Astrocyte of the spinal cord (primary cell): Measurements from ENCODE around the gene COMMD10.

Source experiments
- DNase-seq: peaks from one replicate; pipeline ENCODE4 v3.0.0; 2011; ENCODE audit warnings: low read depth, low spot score
- H3K4me3 ChIP-seq: 2 replicates; pipeline ENCODE4 v1.5.1; 2011; ENCODE audit warnings: low read depth, mild to moderate bottlenecking, low read length, moderate library complexity
- in situ Hi-C: cut with HindIII; loops from 2 replicates; pipeline ENCODE4 v1.10.0; 2017; ENCODE audit warnings: low sequenced_read_pairs
- TF ChIP-seq, protein P1 (sequence below): IDR thresholded peaks from 2 replicates; pipeline ENCODE4 v1.5.1; 2012; ENCODE audit warnings: low read depth, mild to moderate bottlenecking, low read length, inconsistent platforms

Gene COMMD10

DNA sequence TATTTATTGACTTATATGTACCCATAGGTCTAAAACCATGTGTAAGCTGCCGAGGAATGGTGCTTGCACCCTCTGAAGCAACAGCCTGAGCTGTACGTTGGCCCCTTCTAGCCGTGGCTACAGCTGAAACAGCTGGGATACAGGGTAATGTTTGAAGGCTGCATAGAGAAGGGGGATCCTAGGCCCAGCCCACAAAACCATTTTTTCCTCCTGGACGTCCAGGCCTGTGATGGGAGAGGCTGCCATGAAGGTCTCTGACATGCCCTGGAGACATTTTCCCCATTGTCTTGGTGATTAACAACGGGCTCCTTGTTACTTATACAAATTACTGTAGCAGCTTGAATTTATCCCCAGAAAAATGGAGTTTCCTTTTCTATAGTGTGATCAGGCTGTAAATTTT lies 244.7 kb downstream of the COMMD10 start:
- in situ Hi-C loops, result no loop called here

DNA sequence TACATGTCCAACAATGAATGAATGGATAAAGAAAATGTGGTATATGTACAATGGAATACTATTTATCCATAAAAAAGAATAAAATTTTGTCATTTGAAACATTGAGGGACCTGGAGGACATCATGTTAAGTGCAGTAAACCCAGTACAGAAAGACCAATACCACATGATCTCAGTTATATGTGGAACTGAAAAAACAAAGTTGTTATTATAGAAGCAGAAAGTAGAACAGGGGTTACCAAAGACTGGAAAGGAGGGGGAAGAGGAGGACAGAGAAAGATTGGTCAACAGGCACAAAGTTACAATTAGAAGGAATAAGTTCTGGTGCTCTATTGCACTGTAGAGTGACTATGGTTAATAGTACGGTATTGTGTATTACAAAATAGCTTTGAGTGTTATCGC lies 256.0 kb downstream of the COMMD10 start:
- DNase-seq, result no peak

More for the DNA sequence above, 244.7 kb downstream of the COMMD10 start:
- H3K4me3 ChIP-seq, result no peak overlapping the region
- TF ChIP-seq, protein P1, sequence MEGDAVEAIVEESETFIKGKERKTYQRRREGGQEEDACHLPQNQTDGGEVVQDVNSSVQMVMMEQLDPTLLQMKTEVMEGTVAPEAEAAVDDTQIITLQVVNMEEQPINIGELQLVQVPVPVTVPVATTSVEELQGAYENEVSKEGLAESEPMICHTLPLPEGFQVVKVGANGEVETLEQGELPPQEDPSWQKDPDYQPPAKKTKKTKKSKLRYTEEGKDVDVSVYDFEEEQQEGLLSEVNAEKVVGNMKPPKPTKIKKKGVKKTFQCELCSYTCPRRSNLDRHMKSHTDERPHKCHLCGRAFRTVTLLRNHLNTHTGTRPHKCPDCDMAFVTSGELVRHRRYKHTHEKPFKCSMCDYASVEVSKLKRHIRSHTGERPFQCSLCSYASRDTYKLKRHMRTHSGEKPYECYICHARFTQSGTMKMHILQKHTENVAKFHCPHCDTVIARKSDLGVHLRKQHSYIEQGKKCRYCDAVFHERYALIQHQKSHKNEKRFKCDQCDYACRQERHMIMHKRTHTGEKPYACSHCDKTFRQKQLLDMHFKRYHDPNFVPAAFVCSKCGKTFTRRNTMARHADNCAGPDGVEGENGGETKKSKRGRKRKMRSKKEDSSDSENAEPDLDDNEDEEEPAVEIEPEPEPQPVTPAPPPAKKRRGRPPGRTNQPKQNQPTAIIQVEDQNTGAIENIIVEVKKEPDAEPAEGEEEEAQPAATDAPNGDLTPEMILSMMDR, result no peak
- DNase-seq, result no peak

More for the DNA sequence above, 256.0 kb downstream of the COMMD10 start:
- no peak overlapping the region for H3K4me3 ChIP-seq
- TF ChIP-seq, protein P1, result no peak
- in situ Hi-C loops, result no loop called here
